ENCODE results near the gene DDX20.

GRCh38 chr1:111770916-111771315, 15.2 kb downstream of the DDX20 start:
- no peak for TF ChIP-seq CTCF (IDR thresholded peaks at IDR 0.05)
- no peak for TF ChIP-seq POLR2A (IDR thresholded peaks at IDR 0.05)
- no peak for TF ChIP-seq POLR2AphosphoS5 (IDR thresholded peaks at IDR 0.05)
